Measurements from ENCODE around the gene FCHSD2.

The FCHSD2 gene

DNA sequence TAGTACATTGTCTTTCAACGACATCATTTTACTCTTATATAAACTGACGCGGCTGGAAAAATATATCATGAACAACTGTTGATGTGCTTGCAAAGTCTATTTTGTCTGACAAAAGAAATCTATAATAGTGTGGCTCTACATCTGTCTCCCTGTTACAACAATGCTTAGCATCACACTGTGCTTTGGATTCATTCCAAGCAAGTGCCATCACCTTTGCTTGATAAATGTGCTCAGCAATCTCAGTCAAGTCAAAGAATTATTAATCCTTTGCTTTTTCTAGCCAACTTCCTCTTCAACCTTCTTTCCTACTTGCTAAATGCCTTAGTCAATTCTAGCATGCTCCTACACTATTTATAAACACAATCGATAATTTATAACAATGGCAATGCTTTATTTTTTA lies 140.5 kb downstream of the FCHSD2 start:
- no peak for DNase-seq (ENCODE audit: low read depth)
- TF ChIP-seq, protein P1, sequence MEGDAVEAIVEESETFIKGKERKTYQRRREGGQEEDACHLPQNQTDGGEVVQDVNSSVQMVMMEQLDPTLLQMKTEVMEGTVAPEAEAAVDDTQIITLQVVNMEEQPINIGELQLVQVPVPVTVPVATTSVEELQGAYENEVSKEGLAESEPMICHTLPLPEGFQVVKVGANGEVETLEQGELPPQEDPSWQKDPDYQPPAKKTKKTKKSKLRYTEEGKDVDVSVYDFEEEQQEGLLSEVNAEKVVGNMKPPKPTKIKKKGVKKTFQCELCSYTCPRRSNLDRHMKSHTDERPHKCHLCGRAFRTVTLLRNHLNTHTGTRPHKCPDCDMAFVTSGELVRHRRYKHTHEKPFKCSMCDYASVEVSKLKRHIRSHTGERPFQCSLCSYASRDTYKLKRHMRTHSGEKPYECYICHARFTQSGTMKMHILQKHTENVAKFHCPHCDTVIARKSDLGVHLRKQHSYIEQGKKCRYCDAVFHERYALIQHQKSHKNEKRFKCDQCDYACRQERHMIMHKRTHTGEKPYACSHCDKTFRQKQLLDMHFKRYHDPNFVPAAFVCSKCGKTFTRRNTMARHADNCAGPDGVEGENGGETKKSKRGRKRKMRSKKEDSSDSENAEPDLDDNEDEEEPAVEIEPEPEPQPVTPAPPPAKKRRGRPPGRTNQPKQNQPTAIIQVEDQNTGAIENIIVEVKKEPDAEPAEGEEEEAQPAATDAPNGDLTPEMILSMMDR (IDR thresholded peaks at IDR 0.05; ENCODE audit: control insufficient read depth, extremely low read depth, insufficient read depth) = no peak
- no peak overlapping the region for H3K4me3 ChIP-seq (ENCODE audit: low read depth, low read length)

DNA sequence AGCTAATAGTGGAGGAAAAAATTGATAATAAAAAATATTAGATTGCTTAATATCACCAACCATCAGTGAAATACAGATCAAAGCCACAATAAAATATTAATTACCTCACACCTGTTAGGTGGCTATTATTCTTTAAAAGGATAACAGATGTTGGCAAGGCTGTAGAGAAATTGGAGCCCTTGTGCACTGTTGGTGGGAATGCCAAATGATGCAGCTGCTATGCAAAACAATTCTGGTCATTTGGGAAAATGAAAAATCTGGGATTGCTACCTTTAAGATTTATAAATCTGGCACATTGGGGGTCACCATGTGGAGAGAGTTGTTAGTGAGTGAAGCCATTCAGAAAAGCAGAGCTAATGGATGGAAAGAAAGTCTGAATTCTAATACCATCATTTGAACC lies 143.4 kb downstream of the FCHSD2 start:
- no peak overlapping the region for H3K4me3 ChIP-seq (ENCODE audit: low read depth, low read length)
- TF ChIP-seq, protein P1 (IDR thresholded peaks at IDR 0.05; ENCODE audit: control insufficient read depth, extremely low read depth, insufficient read depth) = no peak
- no peak for DNase-seq (ENCODE audit: low read depth)

DNA sequence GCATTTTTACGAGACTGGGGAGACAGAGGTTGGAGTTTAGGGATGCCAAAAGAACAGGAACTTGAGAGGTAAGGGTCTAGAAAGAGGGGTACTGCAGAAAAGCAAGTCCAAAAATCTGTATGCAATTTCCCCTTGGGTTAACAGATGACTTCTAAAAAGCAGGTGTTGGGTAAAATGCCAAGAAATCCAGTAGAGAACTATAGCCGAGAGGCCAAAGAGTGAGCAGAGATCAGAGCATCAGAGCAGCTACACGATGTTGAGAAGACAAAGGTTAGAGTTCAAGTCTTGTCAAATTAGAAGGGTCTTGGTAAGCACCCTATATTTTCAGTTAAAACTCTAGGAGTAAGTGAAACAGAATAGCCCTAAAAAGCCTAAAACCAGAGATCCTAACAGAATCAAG lies 145.2 kb downstream of the FCHSD2 start:
- no peak overlapping the region for H3K4me3 ChIP-seq (ENCODE audit: low read depth, low read length)
- DNase-seq (ENCODE audit: low read depth) = no peak
- TF ChIP-seq, protein P1 (IDR thresholded peaks at IDR 0.05; ENCODE audit: control insufficient read depth, extremely low read depth, insufficient read depth) = no peak

DNA sequence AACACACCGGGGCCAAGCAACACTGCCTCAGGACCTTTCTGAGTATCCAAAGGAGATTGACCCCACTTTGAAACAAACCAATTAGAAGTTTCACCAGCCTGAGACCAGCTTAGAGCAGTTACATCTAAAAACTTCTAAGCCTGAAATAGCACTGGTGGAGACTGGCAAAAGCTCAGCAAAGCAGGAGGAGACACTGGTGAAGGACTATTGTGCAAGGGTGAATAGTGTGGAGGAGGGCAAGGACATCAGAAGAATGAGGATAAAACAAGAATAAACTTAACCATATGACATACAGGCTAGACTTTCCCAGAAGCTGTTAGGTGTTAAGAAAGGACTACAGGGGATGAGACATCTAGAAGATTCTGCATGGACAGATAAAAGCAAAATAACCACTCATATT lies 152.4 kb downstream of the FCHSD2 start:
- no peak for DNase-seq (ENCODE audit: low read depth)
- no peak overlapping the region for H3K4me3 ChIP-seq (ENCODE audit: low read depth, low read length)
- TF ChIP-seq, protein P1 (IDR thresholded peaks at IDR 0.05; ENCODE audit: control insufficient read depth, extremely low read depth, insufficient read depth) = no peak

DNA sequence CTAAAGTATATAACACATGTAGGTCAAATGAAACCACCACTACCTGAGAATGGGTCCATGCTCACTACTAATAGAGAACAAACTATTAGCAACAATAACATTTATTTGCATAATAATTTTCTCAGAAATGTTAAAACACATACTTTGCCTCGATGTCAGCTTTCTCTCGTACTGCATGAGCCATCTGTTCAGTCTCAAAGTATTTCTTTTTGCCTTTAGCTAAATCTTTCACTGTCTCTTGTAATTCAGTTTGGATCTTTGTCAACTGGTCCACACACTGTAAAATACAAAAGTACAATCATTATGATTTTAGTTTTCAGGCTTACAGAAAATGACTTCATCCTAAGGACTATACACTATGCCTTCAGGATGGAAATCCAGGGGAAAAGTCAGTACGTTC lies 153.3 kb downstream of the FCHSD2 start:
- no peak for DNase-seq (ENCODE audit: low read depth)
- TF ChIP-seq, protein P1 (IDR thresholded peaks at IDR 0.05; ENCODE audit: control insufficient read depth, extremely low read depth, insufficient read depth) = no peak
- no peak overlapping the region for H3K4me3 ChIP-seq (ENCODE audit: low read depth, low read length)

DNA sequence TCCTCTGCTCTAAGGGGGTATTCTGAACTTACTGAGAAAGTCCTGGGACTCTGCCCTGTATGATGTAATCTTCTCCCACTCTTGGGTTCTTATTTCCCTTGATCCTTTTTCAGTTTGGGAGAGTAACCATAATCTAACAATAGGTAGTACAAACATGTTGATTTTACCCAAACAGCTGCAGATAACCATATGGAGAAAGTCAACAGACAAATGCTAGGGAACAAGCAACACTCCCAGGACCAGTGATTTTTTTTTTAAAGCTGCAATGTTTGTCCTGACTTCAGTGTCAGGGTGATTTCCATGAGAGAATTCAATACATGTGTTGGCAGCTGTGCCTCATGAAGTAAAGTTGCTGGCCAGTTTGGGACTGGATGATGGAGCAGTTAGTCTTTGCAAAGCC lies 156.5 kb downstream of the FCHSD2 start:
- TF ChIP-seq, protein P1 (IDR thresholded peaks at IDR 0.05; ENCODE audit: control insufficient read depth, extremely low read depth, insufficient read depth) = no peak
- H3K4me3 ChIP-seq (ENCODE audit: low read depth, low read length) = no peak overlapping the region
- DNase-seq (ENCODE audit: low read depth) = peak; percentile 36

DNA sequence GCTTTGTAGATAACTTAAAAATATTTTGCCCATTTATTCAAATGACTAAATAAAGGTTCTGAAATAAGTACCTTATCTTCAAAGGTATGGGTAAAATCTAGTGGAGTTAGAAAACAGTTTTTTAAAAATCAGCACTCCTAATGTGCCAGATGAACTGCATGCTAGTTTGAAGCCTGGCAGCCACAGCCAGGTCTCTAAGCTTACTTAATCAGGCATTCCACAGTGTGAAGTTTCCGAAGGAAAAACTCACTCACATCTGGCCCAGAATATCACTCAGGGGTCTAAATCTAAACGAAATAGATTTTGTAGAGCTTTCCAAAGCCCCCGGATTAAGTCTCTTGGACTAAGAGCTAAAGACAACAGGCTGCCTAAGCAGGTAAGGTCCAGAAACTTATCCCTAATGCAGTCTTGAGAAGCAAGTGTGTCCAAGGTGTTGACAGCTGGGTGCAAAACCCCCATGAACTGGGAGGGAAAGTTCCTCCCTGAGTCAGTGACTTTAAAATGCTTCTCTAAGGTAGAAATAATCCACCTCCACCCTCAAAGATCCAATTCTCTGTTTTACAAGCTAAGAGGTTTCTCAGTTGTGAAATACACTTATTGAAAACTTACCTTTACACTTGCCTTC lies 157.6 kb downstream of the FCHSD2 start:
- no peak overlapping the region for H3K4me3 ChIP-seq (ENCODE audit: low read depth, low read length)
- TF ChIP-seq, protein P1 (IDR thresholded peaks at IDR 0.05; ENCODE audit: control insufficient read depth, extremely low read depth, insufficient read depth) = no peak
- DNase-seq (ENCODE audit: low read depth) = no peak

All from LNCaP clone FGC (cell line).